H9 (cell line): ENCODE results near the gene KCNQ2. TPM values are rescaled to one million over a fixed set of nuclear protein-coding genes. Genes with fewer than 3 reads are reported as not detected.

Source experiments
- DNase-seq: peaks from one replicate; pipeline ENCODE4 v3.0.0-alpha.2; 2017
- H2AFZ ChIP-seq: one replicate; pipeline ENCODE4 v1.6.1; 2013; ENCODE audit warnings: mild to moderate bottlenecking, low read length, control low read depth, moderate library complexity
- H2AK5ac ChIP-seq: 2 replicates; pipeline ENCODE4 v1.6.1; 2013; ENCODE audit warnings: low read length, control low read depth, mixed read lengths; ENCODE audit not compliant: insufficient read length
- H2BK120ac ChIP-seq: one replicate; pipeline ENCODE4 v1.6.1; 2013; ENCODE audit warnings: low read depth, mild to moderate bottlenecking, low read length, control low read depth, inconsistent platforms; ENCODE audit not compliant: poor library complexity, severe bottlenecking
- H2BK12ac ChIP-seq: 2 replicates; pipeline ENCODE4 v1.6.1; 2013; ENCODE audit warnings: low read length, control low read depth, mixed read lengths, low read depth; ENCODE audit not compliant: insufficient read length
- H2BK15ac ChIP-seq: 2 replicates; pipeline ENCODE4 v1.6.1; 2013; ENCODE audit warnings: low read depth, low read length, control low read depth
- H2BK20ac ChIP-seq: one replicate; pipeline ENCODE4 v1.6.1; 2013; ENCODE audit warnings: low read depth, mild to moderate bottlenecking, low read length, control low read depth, inconsistent platforms; ENCODE audit not compliant: poor library complexity, severe bottlenecking
- H2BK5ac ChIP-seq: 2 replicates; pipeline ENCODE4 v1.6.1; 2013; ENCODE audit warnings: low read length, control low read depth, mixed read lengths; ENCODE audit not compliant: insufficient read length
- H3K14ac ChIP-seq: 2 replicates; pipeline ENCODE4 v1.6.1; 2013; ENCODE audit warnings: low read length, control low read depth; ENCODE audit not compliant: insufficient read depth
- H3K18ac ChIP-seq: 2 replicates; pipeline ENCODE4 v1.6.1; 2013; ENCODE audit warnings: low read depth, mild to moderate bottlenecking, mixed read lengths, low read length, control low read depth; ENCODE audit not compliant: insufficient read length
- H3K23ac ChIP-seq: 2 replicates; pipeline ENCODE4 v1.6.1; 2013; ENCODE audit warnings: low read length, control low read depth, mixed read lengths, low read depth; ENCODE audit not compliant: insufficient read length
- H3K23me2 ChIP-seq: 2 replicates; pipeline ENCODE4 v1.6.1; 2013; ENCODE audit warnings: low read depth, mild to moderate bottlenecking, mixed read lengths, low read length, control low read depth; ENCODE audit not compliant: insufficient read length, poor library complexity, severe bottlenecking
- H3K27ac ChIP-seq: 2 replicates; pipeline ENCODE4 v1.5.1; 2013; ENCODE audit warnings: low read length, control low read depth, mixed read lengths, low read depth; ENCODE audit not compliant: insufficient read length
- H3K27me3 ChIP-seq: 2 replicates; pipeline ENCODE4 v1.6.1; 2013; ENCODE audit warnings: low read length, control low read depth, inconsistent platforms; ENCODE audit not compliant: insufficient read depth
- H3K4ac ChIP-seq: 2 replicates; pipeline ENCODE4 v1.6.1; 2013; ENCODE audit warnings: low read depth, mild to moderate bottlenecking, control low read depth, inconsistent platforms, low read length, moderate library complexity
- H3K4me1 ChIP-seq: 2 replicates; pipeline ENCODE4 v1.6.1; 2013; ENCODE audit warnings: low read length, control low read depth, inconsistent platforms; ENCODE audit not compliant: insufficient read depth
- H3K4me2 ChIP-seq: 2 replicates; pipeline ENCODE4 v1.6.1; 2013; ENCODE audit warnings: low read length, control low read depth, mixed read lengths; ENCODE audit not compliant: insufficient read length, insufficient read depth
- H3K56ac ChIP-seq: 2 replicates; pipeline ENCODE4 v1.6.1; 2013; ENCODE audit warnings: low read depth, mild to moderate bottlenecking, mixed read lengths, low read length, control low read depth; ENCODE audit not compliant: insufficient read length
- H3K79me1 ChIP-seq: 2 replicates; pipeline ENCODE4 v1.6.1; 2013; ENCODE audit warnings: low read depth, mild to moderate bottlenecking, moderate library complexity, low read length, control low read depth, inconsistent platforms; ENCODE audit not compliant: insufficient read depth, poor library complexity, severe bottlenecking
- H3K79me2 ChIP-seq: 2 replicates; pipeline ENCODE4 v1.6.1; 2013; ENCODE audit warnings: low read length, control low read depth, inconsistent platforms; ENCODE audit not compliant: insufficient read depth
- H3K9ac ChIP-seq: 2 replicates; pipeline ENCODE4 v1.6.1; 2013; ENCODE audit warnings: low read length, control low read depth, mixed read lengths; ENCODE audit not compliant: insufficient read length; ENCODE audit errors: extremely low read depth
- H3K9me3 ChIP-seq: one replicate; pipeline ENCODE4 v1.6.1; 2013; ENCODE audit warnings: low read depth, low read length, inconsistent platforms; ENCODE audit not compliant: control insufficient read depth
- H3T11ph ChIP-seq: one replicate; pipeline ENCODE4 v1.6.1; 2013; ENCODE audit warnings: mild to moderate bottlenecking, low read length, control low read depth, inconsistent platforms
- H4K20me1 ChIP-seq: one replicate; pipeline ENCODE4 v1.6.1; 2013; ENCODE audit not compliant: control insufficient read depth, insufficient read length, insufficient read depth
- H4K5ac ChIP-seq: 2 replicates; pipeline ENCODE4 v1.6.1; 2013; ENCODE audit warnings: low read depth, mild to moderate bottlenecking, mixed read lengths, low read length, control low read depth; ENCODE audit not compliant: insufficient read length
- H4K8ac ChIP-seq: replicated peaks from 2 replicates; pipeline ENCODE4 v1.6.1; 2013; ENCODE audit warnings: low read length, control low read depth, mixed read lengths, low read depth; ENCODE audit not compliant: insufficient read length
- H4K91ac ChIP-seq: 2 replicates; pipeline ENCODE4 v1.6.1; 2013; ENCODE audit warnings: low read depth, mild to moderate bottlenecking, moderate library complexity, mixed read lengths, low read length, control low read depth; ENCODE audit not compliant: insufficient read length
- H3K27ac Mint-ChIP-seq, 3 experiments: 2 replicates in 2 of 3; 3 replicates in 1 of 3; pipeline ENCODE4 v1.8.0; 2020 to 2021; ENCODE audit warnings: mixed read lengths in 3 of 3, mild to moderate bottlenecking in 1 of 3, moderate library complexity in 1 of 3
- H3K27me3 Mint-ChIP-seq: 2 replicates; pipeline ENCODE4 v1.8.0; 2021; ENCODE audit warnings: low read depth, mild to moderate bottlenecking, moderate library complexity, mixed read lengths
- H3K36me3 Mint-ChIP-seq, 3 experiments: 2 replicates in 2 of 3; 3 replicates in 1 of 3; pipeline ENCODE4 v1.8.0; 2020 to 2021; ENCODE audit warnings: low read depth in 3 of 3, mixed read lengths in 3 of 3; ENCODE audit not compliant: insufficient read depth in 1 of 3
- H3K4me1 Mint-ChIP-seq, 2 experiments: 2 replicates each; pipeline ENCODE4 v1.8.0; 2020; ENCODE audit warnings: mixed read lengths in 2 of 2
- H3K4me3 Mint-ChIP-seq, 2 experiments: 2 replicates in 1 of 2; 3 replicates in 1 of 2; pipeline ENCODE4 v1.8.0; 2020 to 2021; ENCODE audit warnings: mild to moderate bottlenecking in 2 of 2, mixed read lengths in 2 of 2, moderate library complexity in 1 of 2
- H3K9me3 Mint-ChIP-seq, 2 experiments: 2 replicates in 1 of 2; 3 replicates in 1 of 2; pipeline ENCODE4 v1.8.0; 2020; ENCODE audit warnings: mild to moderate bottlenecking in 2 of 2, mixed read lengths in 2 of 2, moderate library complexity in 1 of 2
- WGBS: extraction: QIAGEN DNeasy Blood & Tissue Kit; methylation state at CpG from one replicate; pipeline ENCODE4 v1.1.7; 2013; ENCODE audit warnings: missing lambda C conversion rate, low lambda C conversion rate, mixed read lengths; ENCODE audit not compliant: insufficient read length; ENCODE audit errors: extremely low coverage; 5-methylcytosine and 5-hydroxymethylcytosine counted together
- total RNA-seq: library from RNA; stranded (reverse); gene quantifications from 2 replicates; pipeline ENCODE4 v1.2.1, GENCODE V29; 2021
- TF ChIP-seq, protein P1 (sequence below): fragments of 200-600 bp; sonication (generic); conservative IDR thresholded peaks from 3 replicates; pipeline ENCODE4 v1.8.0; 2021; ENCODE audit warnings: antibody characterized with exemption, mild to moderate bottlenecking

KCNQ2 gene
- total RNA-seq, 1 experiment from 2014 or later: 69.2 TPM

DNA sequence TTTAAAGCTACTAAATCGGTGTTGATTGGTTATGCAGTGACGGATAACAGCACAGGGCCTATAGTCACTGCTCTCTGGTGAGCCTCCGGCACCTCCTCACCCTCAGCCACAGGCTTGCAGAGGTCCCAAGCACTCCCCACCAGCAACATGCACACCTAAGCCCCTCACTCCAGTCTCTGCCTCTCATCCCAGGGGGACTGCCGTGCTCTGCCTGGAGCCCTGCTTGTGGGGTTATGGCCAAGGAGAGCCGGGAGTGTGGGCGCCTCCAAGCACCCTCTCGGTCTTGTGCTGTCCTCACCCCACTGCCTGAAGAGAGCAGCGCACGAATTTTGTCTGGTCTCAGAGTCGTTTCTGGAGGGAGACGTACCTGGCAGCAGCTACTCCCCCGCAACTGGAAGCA is 33.3 kb upstream of the KCNQ2 start:
- Mint-ChIP-seq H3K9me3 (peaks cover 11 to 37% of the 10 kb centered on the region in 2 experiments; a peak in 4 of 5 replicates), H3K27ac (no peak overlapping the region), H3K4me1 (no peaks in the 10 kb centered on the region), H3K27me3 (peaks cover 62% of the 10 kb centered on the region), H3K4me3 (no peak overlapping the region), H3K36me3 (peaks cover 0 to 24% (median 0%) of the 10 kb centered on the region in 3 experiments; a peak in 3 of 7 replicates)
- Histone ChIP-seq H3K79me1 (no peaks in the 10 kb centered on the region), H3K4me2 (no peak overlapping the region), H2AFZ (no peak overlapping the region), H4K91ac (no peak overlapping the region), H3K18ac (no peak overlapping the region), H3K9ac (no peak overlapping the region), H4K5ac (no peak overlapping the region), H2BK120ac (no peak overlapping the region), H4K20me1 (peaks cover 2% of the 10 kb centered on the region), H4K8ac (no peak overlapping the region), H2BK15ac (no peak overlapping the region), H3K4ac (no peak overlapping the region), H3K27me3 (no peaks in the 10 kb centered on the region; the same call in 1 of the 2 replicates), H3K4me1 (no peaks in the 10 kb centered on the region), H3K27ac (no peak overlapping the region), H2AK5ac (no peak overlapping the region), H3K56ac (no peak overlapping the region), H2BK20ac (no peak overlapping the region), H3T11ph (no peak overlapping the region), H2BK12ac (no peak overlapping the region), H3K79me2 (no peaks in the 10 kb centered on the region), H3K14ac (no peak overlapping the region), H3K9me3 (no peaks in the 10 kb centered on the region), H2BK5ac (no peak overlapping the region), H3K23me2 (no peaks in the 10 kb centered on the region), H3K23ac (no peak overlapping the region)
- TF ChIP-seq, protein P1, sequence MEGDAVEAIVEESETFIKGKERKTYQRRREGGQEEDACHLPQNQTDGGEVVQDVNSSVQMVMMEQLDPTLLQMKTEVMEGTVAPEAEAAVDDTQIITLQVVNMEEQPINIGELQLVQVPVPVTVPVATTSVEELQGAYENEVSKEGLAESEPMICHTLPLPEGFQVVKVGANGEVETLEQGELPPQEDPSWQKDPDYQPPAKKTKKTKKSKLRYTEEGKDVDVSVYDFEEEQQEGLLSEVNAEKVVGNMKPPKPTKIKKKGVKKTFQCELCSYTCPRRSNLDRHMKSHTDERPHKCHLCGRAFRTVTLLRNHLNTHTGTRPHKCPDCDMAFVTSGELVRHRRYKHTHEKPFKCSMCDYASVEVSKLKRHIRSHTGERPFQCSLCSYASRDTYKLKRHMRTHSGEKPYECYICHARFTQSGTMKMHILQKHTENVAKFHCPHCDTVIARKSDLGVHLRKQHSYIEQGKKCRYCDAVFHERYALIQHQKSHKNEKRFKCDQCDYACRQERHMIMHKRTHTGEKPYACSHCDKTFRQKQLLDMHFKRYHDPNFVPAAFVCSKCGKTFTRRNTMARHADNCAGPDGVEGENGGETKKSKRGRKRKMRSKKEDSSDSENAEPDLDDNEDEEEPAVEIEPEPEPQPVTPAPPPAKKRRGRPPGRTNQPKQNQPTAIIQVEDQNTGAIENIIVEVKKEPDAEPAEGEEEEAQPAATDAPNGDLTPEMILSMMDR: no peak
- no CpG with 5 or more reads among the region's 12 CpGs for WGBS
- DNase-seq: no peak
